Peyer's patch (tissue), 4 donors: ENCODE results near the gene MED13L.

Experiments used
- CTCF ChIP-seq, 6 experiments: fragments of 450-650 bp in 4 of 6; fragments of 200-600 bp in 2 of 6; sonication (generic) in 1 of 6; IDR thresholded peaks; one replicate each; pipeline ENCODE4 v1.5.1; 2017 to 2019; ENCODE audit warnings: antibody characterized with exemption in 6 of 6, mild to moderate bottlenecking in 3 of 6, moderate library complexity in 1 of 6
- POLR2A ChIP-seq, 2 donors: fragments of 450-650 bp; IDR thresholded peaks; one replicate each; pipeline ENCODE4 v1.5.1; 2017; ENCODE audit warnings: antibody characterized with exemption in 2 of 2, mild to moderate bottlenecking in 2 of 2, moderate library complexity in 2 of 2

GRCh38 chr12:116010467-116010866, 267.0 kb downstream of the MED13L start:
- TF ChIP-seq POLR2A (IDR thresholded peaks at IDR 0.05) (no peak), CTCF (IDR thresholded peaks at IDR 0.05) (no peak)
